AG08395 (cell line): ENCODE results near the gene FHIT.

Experiments
- DNase-seq: peaks from one replicate; pipeline ENCODE4 v3.0.0; 2012; ENCODE audit warnings: mixed read lengths, low spot score

Gene FHIT

GRCh38 chr3:60760145-60760544 is 491.1 kb downstream of the FHIT start:
- DNase-seq = no peak

DNA sequence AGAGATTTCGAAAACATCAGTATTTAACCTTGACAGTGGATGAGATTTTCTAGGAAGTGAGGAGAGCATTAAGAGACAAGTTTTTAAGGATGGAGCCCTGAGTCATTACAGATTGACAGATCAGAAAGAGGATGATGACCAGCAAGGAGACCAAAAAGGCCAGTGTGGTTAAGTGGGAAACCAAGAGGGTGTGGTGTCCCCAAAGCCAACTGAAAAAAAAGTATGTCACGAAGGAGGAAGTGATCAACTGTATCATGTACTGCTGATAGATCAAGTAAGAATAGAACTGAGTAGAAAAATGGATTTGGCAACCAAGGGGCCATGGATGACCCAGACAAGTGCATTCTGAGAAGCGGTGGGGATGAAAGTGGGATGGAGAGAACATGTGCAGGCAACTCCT is 491.8 kb downstream of the FHIT start:
- no peak for DNase-seq

DNA sequence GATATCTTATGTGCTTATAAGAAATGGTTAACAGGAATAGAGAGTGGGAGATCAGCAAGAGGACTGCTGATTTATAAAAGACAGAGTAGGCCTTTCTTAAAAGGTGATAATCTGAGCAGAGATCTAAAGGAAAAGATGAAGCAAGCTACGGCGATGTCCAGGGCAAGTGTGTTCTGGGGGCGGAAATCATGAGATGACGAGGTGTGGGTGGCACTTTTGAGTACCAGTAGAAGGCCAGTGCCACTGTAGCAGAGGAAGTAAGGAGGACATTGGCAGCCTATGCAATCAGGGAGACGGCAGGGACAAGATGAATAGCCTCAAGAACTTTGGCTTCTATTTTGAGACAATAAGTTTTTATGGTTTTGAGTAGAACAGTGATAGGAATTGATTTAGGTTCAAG is 492.4 kb downstream of the FHIT start:
- no peak for DNase-seq

DNA sequence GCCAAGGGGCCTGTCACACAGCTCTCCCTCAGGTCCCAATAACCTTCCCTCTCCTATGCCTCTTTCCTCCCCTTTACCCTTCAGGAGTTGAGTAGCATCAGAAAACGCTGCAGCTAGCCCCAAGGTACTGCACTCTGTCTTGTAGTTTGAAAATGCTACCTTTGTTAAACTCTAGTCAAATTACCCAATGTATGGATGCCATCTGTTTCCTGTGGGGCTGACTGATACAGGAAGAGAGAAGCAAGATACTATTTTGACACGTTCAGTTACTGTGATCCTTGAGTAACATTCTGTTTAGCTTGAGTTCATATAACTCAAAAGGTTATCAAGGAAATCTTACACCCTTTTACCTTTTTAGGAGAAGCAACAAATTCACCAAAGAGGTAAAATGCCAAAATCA is 493.1 kb downstream of the FHIT start:
- DNase-seq = no peak

DNA sequence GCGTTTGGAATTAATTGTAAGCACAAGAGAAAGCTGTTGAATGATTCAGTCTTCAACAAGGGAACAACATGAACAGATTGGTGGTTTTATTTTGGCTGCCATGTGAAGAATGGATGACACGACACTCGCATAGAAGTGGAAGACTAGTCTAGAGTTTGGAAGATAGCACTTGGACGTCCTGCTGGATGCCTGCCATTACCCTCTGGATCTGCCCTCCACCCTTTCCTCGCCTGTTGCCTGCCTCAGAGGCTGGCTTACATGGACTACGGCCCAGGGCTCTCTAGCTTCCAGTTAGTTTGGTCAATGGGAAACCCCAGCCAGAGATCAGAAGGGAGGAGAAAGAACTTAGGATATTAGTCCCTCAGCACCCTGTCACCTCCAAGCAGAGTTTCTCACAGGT is 493.5 kb downstream of the FHIT start:
- no peak for DNase-seq

DNA sequence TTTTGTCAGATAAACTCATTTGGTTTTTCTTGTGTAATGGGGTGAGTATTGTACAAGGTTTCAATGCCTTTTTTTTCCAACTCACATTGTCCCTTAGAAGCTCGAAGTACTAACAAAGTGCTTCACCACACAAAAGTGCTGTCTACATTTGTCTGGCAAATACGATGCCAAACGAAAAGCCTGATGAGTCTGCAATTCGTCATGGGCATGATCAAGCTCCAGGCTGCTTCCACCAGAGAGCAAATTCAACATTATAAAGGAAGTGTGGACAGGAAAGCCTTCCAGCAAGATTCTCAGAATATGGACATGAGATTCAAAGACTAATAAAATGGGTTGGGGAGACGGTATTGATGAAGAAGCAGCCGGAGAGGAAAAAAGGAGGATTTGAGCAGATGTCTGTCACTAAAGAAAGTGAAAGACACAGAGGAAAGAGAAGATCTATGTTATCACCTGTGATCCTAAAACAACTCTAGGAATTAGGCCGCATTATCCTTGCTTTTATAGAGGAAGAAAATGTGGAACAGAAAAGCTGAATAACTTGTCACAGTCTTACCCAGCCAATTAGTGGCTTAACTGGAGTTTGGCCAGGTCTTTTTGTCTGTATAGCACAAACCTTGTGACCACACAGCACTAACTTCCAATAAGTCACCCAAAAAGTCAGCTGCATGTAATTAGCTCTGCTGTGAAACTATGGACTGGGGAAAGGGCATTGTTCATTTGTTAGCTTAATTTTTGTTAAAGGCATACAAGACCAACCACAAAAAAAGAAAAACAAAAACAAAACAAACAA is 494.8 kb downstream of the FHIT start:
- peak; percentile 46 for DNase-seq

- DNase-seq = no peak
Observed at GRCh38 chr3:60755094-60755493, 496.2 kb downstream of the FHIT start.

GRCh38 chr3:60754617-60755016 is 496.6 kb downstream of the FHIT start:
- DNase-seq = peak; percentile 46

DNA sequence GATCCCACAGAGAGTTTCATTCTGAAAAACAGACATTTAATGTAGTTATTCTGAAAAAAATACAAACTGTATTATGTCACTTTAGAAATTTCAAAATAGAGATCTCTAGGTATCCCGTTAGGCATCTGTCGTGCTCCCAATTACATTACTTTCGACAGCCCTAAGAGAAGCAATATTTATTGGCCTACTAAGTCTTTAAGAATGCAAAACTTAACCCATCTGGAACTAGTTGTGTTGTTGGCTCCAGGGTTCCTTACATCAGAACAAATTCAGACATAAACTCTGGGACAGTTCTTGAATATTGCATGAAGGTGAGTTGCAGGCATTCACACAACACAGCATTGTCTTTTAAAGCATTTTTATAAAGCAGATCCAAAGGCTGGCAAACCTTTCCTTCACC is 498.4 kb downstream of the FHIT start:
- DNase-seq = peak; percentile 66

- no peak for DNase-seq
Observed at GRCh38 chr3:60746695-60747416, 504.4 kb downstream of the FHIT start.

DNA sequence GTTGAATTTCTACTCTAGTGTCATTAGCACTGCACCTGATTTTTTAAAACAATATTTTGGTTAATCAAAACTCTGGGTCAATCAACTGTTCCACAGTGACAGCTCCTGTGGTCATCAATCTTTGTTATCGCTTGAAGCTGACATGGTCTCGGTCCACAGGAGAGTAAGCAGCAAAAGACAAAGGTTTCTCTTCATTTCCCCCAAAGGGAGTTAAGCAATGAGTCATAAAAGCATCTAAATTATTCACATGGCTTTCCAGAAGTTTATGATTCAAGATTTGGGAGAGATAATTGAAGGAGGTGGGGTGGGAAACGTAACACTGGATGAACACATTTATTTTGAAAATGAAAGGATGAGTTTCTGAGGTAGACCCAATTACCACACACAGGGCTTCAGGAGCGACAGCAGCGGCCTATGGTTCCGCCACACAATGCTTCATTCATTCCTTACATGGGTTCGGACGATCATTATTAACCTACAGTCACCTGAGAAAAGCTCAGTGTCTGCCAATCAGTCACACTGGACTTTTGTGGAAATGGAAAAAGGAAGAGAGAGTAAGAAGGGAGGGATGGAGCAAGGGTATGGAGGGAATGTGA is 505.1 kb downstream of the FHIT start:
- no peak for DNase-seq

GRCh38 chr3:60743631-60744164 is 507.6 kb downstream of the FHIT start:
- no peak for DNase-seq

DNA sequence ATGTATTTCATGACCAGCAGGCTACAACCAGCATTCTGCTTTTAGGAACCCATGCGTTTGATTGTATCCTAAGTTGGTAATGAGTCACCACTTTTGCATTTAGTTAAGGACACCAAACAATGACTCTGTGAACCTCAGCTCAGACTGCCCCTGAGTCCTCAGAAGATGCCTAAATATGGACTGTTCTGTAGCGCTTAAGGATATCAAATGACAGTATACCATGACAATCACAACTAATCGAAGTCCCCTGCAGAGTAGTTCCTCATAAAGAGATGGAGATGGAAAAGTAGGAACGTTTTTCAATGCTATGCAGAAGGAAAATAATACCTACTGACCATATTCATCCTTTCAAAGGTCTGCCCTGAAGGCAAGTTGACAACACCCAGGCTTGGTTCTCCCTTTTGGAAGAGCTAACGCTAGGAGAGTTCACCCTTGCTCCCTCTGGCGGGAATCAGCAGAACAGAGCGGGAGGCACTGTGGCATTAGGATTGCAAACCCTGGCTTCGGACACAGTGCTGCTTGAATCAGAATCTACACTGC is 508.6 kb downstream of the FHIT start:
- DNase-seq = peak; percentile 68

DNA sequence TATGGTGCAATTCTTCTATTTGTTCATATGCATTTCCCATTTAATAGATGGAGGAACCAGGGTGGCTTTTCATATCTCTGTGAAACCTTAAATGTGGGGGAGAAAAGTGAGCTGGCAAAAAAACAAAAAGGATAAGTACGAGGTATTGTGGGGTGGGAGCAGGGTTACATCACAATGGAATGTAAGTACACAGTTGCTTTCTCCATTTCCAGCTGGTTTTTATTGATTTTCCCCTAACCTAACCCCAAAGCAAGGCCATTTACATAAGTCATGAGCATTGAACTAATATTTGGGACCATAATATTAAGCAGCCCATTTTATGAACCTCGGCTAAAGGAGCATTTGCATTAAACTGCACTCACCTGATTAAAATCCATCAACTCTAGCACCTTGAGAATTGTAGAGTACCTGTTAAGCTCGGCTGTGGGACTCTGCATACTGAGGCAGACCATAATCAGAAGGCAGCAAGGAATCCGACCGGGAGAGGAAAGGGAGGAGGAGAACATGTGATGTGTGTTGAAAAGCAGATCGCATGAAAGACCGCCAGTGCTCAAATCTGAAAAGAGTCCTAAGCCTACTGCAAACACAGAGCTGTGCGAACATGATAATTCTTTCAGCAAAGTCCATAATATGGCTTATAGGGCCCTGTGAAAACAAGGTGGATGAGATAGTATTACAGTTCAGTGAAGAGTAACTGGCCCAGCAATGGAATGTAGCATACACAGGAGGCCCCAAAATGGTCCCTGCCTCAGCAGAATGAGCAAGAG is 513.4 kb downstream of the FHIT start:
- no peak for DNase-seq

DNA sequence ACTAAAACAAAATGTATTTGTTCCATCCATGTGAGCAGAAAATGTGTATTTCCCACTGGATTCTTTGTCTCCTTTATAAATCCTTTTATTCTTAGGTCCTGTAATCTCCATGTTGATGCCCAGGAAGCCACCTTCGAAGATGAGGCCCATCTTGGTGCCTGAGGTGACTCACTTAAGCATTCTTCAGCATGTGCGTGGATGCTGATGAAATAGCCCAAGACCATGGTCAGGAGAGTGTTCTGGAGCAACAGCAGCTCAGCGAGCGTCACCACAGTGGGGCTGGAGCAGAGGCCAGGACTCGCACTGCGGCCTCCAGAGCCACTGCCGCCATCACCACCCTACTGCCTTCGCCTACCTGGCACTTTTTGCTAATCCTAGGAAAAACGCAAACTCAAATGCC is 520.9 kb downstream of the FHIT start:
- no peak for DNase-seq

DNA sequence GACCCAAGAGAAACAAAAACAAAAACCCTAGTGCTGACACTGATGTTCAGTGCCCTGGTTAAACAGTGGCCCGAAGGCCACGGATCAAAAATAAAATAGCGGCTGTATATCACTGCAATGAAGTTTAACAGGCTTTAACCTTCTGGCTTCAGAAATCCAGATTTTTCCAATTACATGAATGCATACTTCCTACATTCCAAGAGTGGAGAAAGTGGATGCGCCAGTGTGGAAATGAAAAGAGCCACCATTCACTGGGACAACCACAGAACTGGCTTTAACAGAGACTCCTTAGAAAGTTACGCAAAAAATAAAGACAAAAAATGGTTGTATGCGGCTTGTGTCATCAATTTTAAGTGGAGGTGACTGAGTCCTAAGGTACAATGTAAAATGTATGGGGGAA is 522.2 kb downstream of the FHIT start:
- no peak for DNase-seq

GRCh38 chr3:60728006-60728405 is 523.2 kb downstream of the FHIT start:
- no peak for DNase-seq

DNA sequence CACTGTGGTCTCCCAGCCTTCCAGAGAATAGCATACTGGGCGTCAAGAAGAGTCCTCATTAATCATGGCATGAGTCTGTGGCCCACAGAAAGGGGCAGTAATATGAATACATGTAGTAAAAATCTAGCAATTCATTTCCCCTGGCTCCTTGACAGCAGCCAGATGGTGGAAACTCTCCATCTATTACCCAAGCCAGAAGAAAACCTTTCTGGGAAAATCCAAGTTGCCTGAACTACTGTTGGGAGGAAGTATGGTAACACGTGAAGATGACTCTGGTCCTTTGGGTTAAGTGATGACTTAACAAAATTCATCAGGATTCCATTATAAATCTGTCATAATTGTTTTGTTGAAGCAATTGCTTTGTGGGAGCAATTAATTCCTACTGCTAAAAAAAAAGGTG is 530.5 kb downstream of the FHIT start:
- peak; percentile 22 for DNase-seq

DNA sequence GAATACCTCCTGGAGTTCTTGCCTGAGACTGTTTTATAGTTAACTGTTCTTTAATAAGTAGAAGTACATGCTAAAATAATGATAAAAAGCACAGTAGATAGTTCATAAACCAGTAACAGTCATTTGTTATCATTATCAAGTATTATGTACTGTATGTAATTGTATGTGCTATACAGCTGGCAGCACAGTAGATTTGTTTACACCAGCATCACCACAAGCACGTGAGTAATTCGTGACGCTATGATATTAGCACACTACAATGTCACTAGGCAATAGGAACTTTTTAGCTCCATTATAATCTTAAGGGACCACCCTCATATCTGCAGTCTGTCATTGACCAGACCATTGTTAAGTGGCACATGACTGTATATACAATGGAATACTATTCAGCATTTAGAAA is 534.7 kb downstream of the FHIT start:
- DNase-seq = no peak

DNA sequence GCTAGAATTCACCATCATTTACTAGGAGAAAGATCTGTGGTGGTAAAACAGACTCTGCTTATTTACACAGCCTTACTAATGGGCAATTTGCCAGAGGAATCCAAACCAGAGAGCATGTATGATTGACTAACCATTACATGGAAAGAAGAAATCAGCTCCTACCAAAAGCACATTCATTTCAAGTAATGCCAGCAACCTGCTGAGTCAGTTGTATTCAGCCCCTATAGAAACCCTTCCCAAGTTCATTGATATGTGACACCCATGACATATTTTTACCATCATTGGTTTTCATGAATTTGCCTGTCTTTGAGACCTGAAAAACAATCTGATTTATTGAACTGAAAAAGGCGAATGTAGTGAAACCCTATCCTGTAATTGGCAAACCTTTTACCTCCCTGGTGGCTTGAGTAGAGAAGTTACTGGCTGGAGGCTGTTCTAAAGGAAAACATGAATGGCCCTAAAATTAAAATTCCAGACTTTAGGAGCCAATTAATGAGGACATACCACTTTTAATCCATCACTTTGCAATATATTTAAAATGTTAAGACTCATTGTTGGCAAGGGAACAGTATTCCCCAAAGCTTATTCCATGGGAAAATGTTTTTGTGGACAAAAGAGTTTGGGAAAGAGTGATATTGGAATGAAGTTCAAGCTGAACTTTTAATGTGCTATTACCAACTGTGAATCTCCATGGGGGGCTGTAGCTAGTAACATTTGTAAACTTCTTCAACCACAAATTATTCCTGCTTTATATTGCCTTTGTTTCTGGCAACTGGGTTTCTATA is 542.9 kb downstream of the FHIT start:
- DNase-seq = peak; percentile 3

DNA sequence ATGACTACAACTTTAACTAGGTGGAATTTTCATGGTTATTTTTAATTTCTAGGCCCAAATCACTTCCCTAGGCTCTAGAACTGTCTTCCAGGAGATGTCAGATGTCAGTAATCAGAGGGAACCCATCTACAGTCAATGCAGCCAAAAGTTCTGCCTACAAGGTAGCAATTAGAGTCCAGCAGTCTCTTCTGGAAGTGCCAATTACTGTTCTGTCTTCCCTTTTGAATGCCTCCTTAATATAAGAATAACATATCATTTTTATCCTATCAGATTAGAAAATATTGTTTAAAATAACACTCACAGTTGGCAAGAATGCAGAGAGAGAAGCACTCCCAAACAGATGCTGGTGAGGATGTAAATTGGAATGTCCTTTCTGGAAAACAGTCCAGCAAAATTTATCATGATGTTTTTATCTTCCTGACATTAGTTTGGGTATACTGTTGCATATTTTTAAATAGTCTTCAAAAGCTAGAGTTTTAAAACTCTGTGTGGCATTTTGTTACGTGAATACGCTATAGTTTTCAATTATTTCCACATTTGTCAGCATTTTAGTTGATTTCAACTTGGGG is 543.7 kb downstream of the FHIT start:
- DNase-seq = no peak
